Thyroid gland (tissue), 4 donors: Measurements from ENCODE around the gene PXDN. TPM values are rescaled to one million over a fixed set of nuclear protein-coding genes. Genes with fewer than 3 reads are reported as not detected.

Experiments used
- DNase-seq, 2 donors: peaks; one replicate each; pipeline ENCODE4 v3.0.0-alpha.2; 2019
- H3K27ac ChIP-seq, 3 donors: fragments of 200-600 bp; sonication (generic); 1 replicate in 2 of 3; 2 replicates in 1 of 3; pipeline ENCODE4 v1.5.1; 2016 to 2019; ENCODE audit warnings: mild to moderate bottlenecking in 1 of 3, moderate library complexity in 1 of 3
- H3K27me3 ChIP-seq: fragments of 200-600 bp; sonication (generic); one replicate; pipeline ENCODE4 v1.5.1; 2019
- H3K36me3 ChIP-seq, 2 donors: fragments of 200-600 bp; sonication (generic); one replicate each; pipeline ENCODE4 v1.5.1; 2016 to 2019
- H3K4me1 ChIP-seq, 2 donors: fragments of 200-600 bp; sonication (generic); one replicate each; pipeline ENCODE4 v1.5.1; 2017 to 2019
- H3K4me3 ChIP-seq, 3 donors: fragments of 200-600 bp; sonication (generic); replicated peaks in 1 of 3; 1 replicate in 2 of 3; 2 replicates in 1 of 3; pipeline ENCODE4 v1.5.1; 2016; ENCODE audit warnings: mild to moderate bottlenecking in 1 of 3
- H3K9me3 ChIP-seq: fragments of 200-600 bp; sonication (generic); one replicate; pipeline ENCODE4 v1.5.1; 2017
- POLR2A ChIP-seq, 2 donors: fragments of 450-650 bp; IDR thresholded peaks; one replicate each; pipeline ENCODE4 v1.6.1; 2017; ENCODE audit warnings: antibody characterized with exemption in 2 of 2, mild to moderate bottlenecking in 2 of 2, moderate library complexity in 1 of 2
- WGBS, 2 donors: methylation state at CpG; one replicate each; pipeline ENCODE4 v1.1.5; 2017; 5-methylcytosine and 5-hydroxymethylcytosine counted together
- intact Hi-C: fragments of 100-400 bp; cut with DNase I; formaldehyde crosslinking; loops from one replicate; pipeline ENCODE4 v1.15.1; 2023
- total RNA-seq, 4 donors: library from RNA; depleted of rRNA; stranded (reverse); fragments of >200 nt; gene quantifications; one replicate each; pipeline ENCODE4 v1.2.3, GENCODE V29; 2016
- TF ChIP-seq, protein P1 (sequence below), 6 experiments: fragments of 200-600 bp in 3 of 6; fragments of 450-650 bp in 3 of 6; sonication (generic) in 3 of 6; IDR thresholded peaks; one replicate each; pipeline ENCODE4 v1.5.1; 2016 to 2019; ENCODE audit warnings: antibody characterized with exemption in 6 of 6, mild to moderate bottlenecking in 2 of 6, inconsistent platforms in 1 of 6, moderate library complexity in 1 of 6

PXDN gene
- total RNA-seq, 4 donors from 2014 or later = 6.9 to 17.3 (median 13.6) TPM

DNA sequence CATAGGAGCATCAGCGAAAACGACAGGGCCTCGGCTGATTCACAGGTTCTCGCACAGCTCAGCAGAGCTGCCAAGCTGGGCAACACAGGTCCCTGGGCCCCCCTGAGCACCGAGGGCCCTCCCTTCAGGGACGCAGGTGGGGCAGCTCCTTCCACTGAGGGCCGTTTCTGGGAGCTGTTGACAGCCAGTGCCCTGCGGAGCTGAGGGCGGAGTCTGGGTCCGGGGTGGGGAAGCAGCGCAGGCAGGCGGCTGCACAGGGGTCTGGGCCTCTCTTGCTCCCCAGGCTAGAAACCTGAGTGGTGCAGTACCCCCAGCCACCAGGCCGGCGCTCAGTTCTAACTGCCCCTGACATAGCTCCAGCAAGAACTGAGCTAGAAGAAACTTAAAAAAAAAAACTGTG is 65.7 kb downstream of the PXDN start:
- Histone ChIP-seq H3K4me1 (no peaks in the 10 kb centered on the region), H3K27me3 (no peaks in the 10 kb centered on the region), H3K9me3 (no peaks in the 10 kb centered on the region), H3K4me3 (no peak overlapping the region), H3K27ac (no peak overlapping the region), H3K36me3 (peaks cover 0 to 4% of the 10 kb centered on the region in 2 donors)
- intact Hi-C loops = no loop called here
- WGBS, 2 donors = 89 to 92% methylated on average over 6 to 14 of the region's 14 CpGs
- TF ChIP-seq, protein P1, sequence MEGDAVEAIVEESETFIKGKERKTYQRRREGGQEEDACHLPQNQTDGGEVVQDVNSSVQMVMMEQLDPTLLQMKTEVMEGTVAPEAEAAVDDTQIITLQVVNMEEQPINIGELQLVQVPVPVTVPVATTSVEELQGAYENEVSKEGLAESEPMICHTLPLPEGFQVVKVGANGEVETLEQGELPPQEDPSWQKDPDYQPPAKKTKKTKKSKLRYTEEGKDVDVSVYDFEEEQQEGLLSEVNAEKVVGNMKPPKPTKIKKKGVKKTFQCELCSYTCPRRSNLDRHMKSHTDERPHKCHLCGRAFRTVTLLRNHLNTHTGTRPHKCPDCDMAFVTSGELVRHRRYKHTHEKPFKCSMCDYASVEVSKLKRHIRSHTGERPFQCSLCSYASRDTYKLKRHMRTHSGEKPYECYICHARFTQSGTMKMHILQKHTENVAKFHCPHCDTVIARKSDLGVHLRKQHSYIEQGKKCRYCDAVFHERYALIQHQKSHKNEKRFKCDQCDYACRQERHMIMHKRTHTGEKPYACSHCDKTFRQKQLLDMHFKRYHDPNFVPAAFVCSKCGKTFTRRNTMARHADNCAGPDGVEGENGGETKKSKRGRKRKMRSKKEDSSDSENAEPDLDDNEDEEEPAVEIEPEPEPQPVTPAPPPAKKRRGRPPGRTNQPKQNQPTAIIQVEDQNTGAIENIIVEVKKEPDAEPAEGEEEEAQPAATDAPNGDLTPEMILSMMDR (IDR thresholded peaks at IDR 0.05) = no peak
- no peak for TF ChIP-seq POLR2A (IDR thresholded peaks at IDR 0.05)
- no peak for DNase-seq

DNA sequence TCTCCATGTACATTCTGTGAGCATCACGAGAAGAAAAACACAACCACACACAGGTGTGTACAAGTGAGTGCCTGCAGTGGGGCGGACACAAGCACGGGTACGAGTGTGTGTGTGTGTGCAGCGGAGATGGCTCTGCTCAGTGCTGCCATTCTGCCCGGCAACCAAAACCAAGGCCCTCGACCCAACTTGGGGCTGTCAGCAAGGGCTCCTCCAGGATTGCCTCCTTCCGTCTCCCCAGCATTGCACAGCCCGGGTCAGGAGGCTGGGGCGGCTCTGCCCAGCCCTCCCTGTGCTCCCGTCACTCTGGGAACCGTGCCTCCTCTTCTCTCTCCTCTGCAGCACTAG is 66.5 kb downstream of the PXDN start:
- H3K4me3 ChIP-seq = no peak overlapping the region
- DNase-seq = no peak
- no peak overlapping the region for H3K27ac ChIP-seq
- H3K9me3 ChIP-seq = no peaks in the 10 kb centered on the region
- H3K4me1 ChIP-seq = no peaks in the 10 kb centered on the region
- WGBS, 2 donors = 85 to 97% methylated on average over 12 of the region's 12 CpGs
- H3K27me3 ChIP-seq = no peaks in the 10 kb centered on the region
- peaks cover 0 to 4% of the 10 kb centered on the region in 2 donors for H3K36me3 ChIP-seq
- TF ChIP-seq, protein P1 (IDR thresholded peaks at IDR 0.05) = no peak
- TF ChIP-seq POLR2A (IDR thresholded peaks at IDR 0.05) = no peak
- intact Hi-C loops = no loop called here

DNA sequence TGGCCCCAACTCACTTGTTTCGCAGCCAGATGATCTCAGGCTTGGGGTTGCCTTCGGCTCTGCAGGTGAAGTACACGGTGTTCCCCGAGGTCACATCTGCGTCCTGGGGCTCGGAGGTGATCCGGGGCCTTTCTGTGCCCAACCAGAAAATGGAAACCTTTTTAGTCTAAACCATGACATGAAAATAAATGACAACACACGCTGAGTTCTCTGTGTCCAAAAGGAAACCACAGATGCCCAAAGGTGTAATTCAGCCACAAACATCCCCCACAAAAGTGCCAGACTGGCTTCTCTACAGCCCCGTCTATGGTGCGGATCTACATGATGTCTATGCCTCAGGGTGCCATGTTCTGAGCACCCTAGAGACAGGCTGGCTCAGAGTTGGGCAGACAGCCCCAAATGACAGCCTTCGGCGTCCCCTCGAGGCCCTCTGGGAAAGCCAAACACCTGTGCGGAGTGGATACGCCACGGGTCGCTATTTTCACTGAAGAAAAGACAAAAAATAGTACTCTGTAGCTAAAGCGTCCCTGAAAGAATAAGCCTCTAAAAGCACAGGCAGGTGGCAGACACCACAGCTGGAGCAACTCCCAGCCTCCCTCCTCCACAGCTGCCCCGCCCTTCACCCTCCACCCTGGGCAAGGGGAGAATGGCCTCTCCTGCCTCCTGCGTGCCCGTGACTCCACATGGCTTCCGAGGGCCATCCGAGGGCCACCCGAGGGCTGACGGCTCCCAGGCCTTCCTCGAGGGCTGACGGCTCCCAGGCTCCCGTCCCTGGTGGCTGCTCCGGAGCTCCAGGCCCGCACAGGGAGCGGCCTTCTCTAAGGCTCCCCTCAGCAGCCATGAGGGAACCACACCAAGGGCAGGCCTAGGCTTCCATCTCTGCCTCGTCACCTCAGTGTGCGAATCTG is 67.1 kb downstream of the PXDN start:
- 89 to 93% methylated on average over 28 to 29 of the region's 33 CpGs for WGBS, 2 donors
- intact Hi-C loops = no loop called here
- H3K4me3 ChIP-seq = no peak overlapping the region
- no peaks in the 10 kb centered on the region for H3K27me3 ChIP-seq
- H3K27ac ChIP-seq = no peak overlapping the region
- DNase-seq = no peak
- no peaks in the 10 kb centered on the region for H3K4me1 ChIP-seq
- H3K36me3 ChIP-seq = peaks cover 0 to 4% of the 10 kb centered on the region in 2 donors
- TF ChIP-seq, protein P1 (IDR thresholded peaks at IDR 0.05) = no peak
- TF ChIP-seq POLR2A (IDR thresholded peaks at IDR 0.05) = no peak
- no peaks in the 10 kb centered on the region for H3K9me3 ChIP-seq

DNA sequence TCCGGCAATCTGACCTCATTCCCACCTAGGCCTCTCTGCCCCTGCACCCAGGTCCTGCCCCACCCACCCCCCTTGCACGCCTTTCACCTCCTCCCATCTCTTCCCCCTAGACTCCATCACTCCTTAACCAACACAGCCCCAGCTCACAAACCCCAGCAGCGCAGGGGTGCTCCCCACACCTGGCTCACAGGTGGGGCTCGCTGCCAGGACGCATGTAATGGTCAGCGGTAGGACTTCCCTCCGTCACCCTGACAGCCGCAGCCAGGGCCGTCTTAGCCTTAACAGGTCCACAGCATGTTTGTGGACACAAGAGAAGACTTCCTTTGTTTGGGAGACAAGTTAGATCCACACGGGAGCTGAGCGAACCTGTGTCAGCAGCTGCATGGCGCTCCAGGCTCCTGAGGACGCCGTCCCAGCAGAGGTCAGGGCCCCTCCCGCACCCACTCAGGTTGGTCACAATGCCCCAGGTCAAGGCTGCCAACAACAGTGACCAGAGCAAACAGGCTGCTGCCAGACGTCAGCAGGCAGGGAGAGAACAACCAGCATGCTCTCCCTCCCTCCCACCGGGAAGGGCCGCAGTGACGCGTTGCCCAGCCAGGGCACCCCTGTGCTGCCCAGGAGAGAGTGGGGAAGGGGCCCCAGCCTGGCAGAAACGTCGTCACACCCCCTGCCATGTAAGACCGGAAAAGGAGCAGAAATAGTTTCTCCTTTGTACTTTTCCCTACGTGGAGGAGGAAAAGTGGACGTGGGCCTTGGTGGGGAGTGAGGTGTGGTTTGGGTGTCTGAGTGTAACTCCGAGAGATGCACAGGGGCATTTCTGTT is 68.0 kb downstream of the PXDN start:
- 92 to 94% methylated on average over 19 to 26 of the region's 26 CpGs for WGBS, 2 donors
- no peaks in the 10 kb centered on the region for H3K9me3 ChIP-seq
- TF ChIP-seq, protein P1 (IDR thresholded peaks at IDR 0.05) = no peak
- TF ChIP-seq POLR2A (IDR thresholded peaks at IDR 0.05) = no peak
- no peaks in the 10 kb centered on the region for H3K27me3 ChIP-seq
- H3K4me3 ChIP-seq = no peak overlapping the region
- DNase-seq = no peak
- H3K4me1 ChIP-seq = no peaks in the 10 kb centered on the region
- intact Hi-C loops = no loop called here
- no peak overlapping the region for H3K27ac ChIP-seq
- peaks cover 0 to 4% of the 10 kb centered on the region in 2 donors for H3K36me3 ChIP-seq
